Measurements from ENCODE around the gene AQP12A. TPM values are rescaled to one million over a fixed set of nuclear protein-coding genes. Genes with fewer than 3 reads are reported as not detected.
"Not testable (repeated sequence)": the region's sequence is repeated elsewhere in the genome, so short reads cannot be mapped to it uniquely, and the experiment has no call there.

Gene AQP12A
- total RNA-seq, 1 donor from 2014 or later, result not detected

GRCh38 chr2:240686460-240686859 lies 5.2 kb upstream of the AQP12A start:
- no peak overlapping the region for H3K9ac ChIP-seq (ENCODE audit: low read depth in 1 of 3, low read length in 3 of 3)
- H3K36me3 ChIP-seq (ENCODE audit: control insufficient read depth in 3 of 3, insufficient read depth in 3 of 3, low read length in 3 of 3), result no peaks in the 10 kb centered on the region
- H3K27me3 ChIP-seq (ENCODE audit: control insufficient read depth in 3 of 3, insufficient read depth in 3 of 3, low read length in 3 of 3), result peaks cover 0 to 14% (median 0%) of the 10 kb centered on the region in 3 donors
- H3K27ac ChIP-seq (ENCODE audit: low read depth, low read length), result no peak overlapping the region
- peaks cover 0 to 5% (median 4%) of the 10 kb centered on the region in 3 donors for H3K4me1 ChIP-seq (ENCODE audit: control insufficient read depth in 3 of 3, insufficient read depth in 3 of 3, low read length in 3 of 3)
- no peak overlapping the region for H3K4me3 ChIP-seq (ENCODE audit: low read length in 3 of 3)
- no peaks in the 10 kb centered on the region for H3K9me3 ChIP-seq (ENCODE audit: control insufficient read depth in 3 of 3, low read length in 3 of 3)

GRCh38 chr2:240687045-240687740 lies 4.5 kb upstream of the AQP12A start:
- H3K4me3 ChIP-seq (ENCODE audit: low read length in 3 of 3), result no peak overlapping the region
- H3K9me3 ChIP-seq (ENCODE audit: control insufficient read depth in 3 of 3, low read length in 3 of 3), result no peaks in the 10 kb centered on the region
- H3K27me3 ChIP-seq (ENCODE audit: control insufficient read depth in 3 of 3, insufficient read depth in 3 of 3, low read length in 3 of 3), result peaks cover 0 to 14% (median 0%) of the 10 kb centered on the region in 3 donors
- H3K27ac ChIP-seq (ENCODE audit: low read depth, low read length), result no peak overlapping the region
- peaks cover 0 to 5% (median 4%) of the 10 kb centered on the region in 3 donors for H3K4me1 ChIP-seq (ENCODE audit: control insufficient read depth in 3 of 3, insufficient read depth in 3 of 3, low read length in 3 of 3)
- H3K9ac ChIP-seq (ENCODE audit: low read depth in 1 of 3, low read length in 3 of 3), result no peak overlapping the region
- no peaks in the 10 kb centered on the region for H3K36me3 ChIP-seq (ENCODE audit: control insufficient read depth in 3 of 3, insufficient read depth in 3 of 3, low read length in 3 of 3)

GRCh38 chr2:240687741-240688552 lies 3.7 kb upstream of the AQP12A start:
- Histone ChIP-seq H3K9me3 (ENCODE audit: control insufficient read depth in 3 of 3, low read length in 3 of 3) (no peaks in the 10 kb centered on the region), H3K4me1 (ENCODE audit: control insufficient read depth in 3 of 3, insufficient read depth in 3 of 3, low read length in 3 of 3) (peaks cover 0 to 5% (median 4%) of the 10 kb centered on the region in 3 donors), H3K27me3 (ENCODE audit: control insufficient read depth in 3 of 3, insufficient read depth in 3 of 3, low read length in 3 of 3) (peaks cover 0 to 14% (median 0%) of the 10 kb centered on the region in 3 donors), H3K36me3 (ENCODE audit: control insufficient read depth in 3 of 3, insufficient read depth in 3 of 3, low read length in 3 of 3) (no peaks in the 10 kb centered on the region), H3K4me3 (ENCODE audit: low read length in 3 of 3) (no peak overlapping the region), H3K9ac (ENCODE audit: low read depth in 1 of 3, low read length in 3 of 3) (no peak overlapping the region), H3K27ac (ENCODE audit: low read depth, low read length) (no peak overlapping the region)

GRCh38 chr2:240688553-240688919 lies 3.1 kb upstream of the AQP12A start:
- Histone ChIP-seq H3K27ac (ENCODE audit: low read depth, low read length) (no peak overlapping the region), H3K9ac (ENCODE audit: low read depth in 1 of 3, low read length in 3 of 3) (no peak overlapping the region), H3K36me3 (ENCODE audit: control insufficient read depth in 3 of 3, insufficient read depth in 3 of 3, low read length in 3 of 3) (no peaks in the 10 kb centered on the region), H3K4me3 (ENCODE audit: low read length in 3 of 3) (no peak overlapping the region), H3K27me3 (ENCODE audit: control insufficient read depth in 3 of 3, insufficient read depth in 3 of 3, low read length in 3 of 3) (peaks cover 0 to 14% (median 0%) of the 10 kb centered on the region in 3 donors), H3K4me1 (ENCODE audit: control insufficient read depth in 3 of 3, insufficient read depth in 3 of 3, low read length in 3 of 3) (peaks cover 0 to 5% (median 4%) of the 10 kb centered on the region in 3 donors), H3K9me3 (ENCODE audit: control insufficient read depth in 3 of 3, low read length in 3 of 3) (no peaks in the 10 kb centered on the region)

- Histone ChIP-seq H3K27ac (ENCODE audit: low read depth, low read length) (no peak overlapping the region), H3K36me3 (ENCODE audit: control insufficient read depth in 3 of 3, insufficient read depth in 3 of 3, low read length in 3 of 3) (no peaks in the 10 kb centered on the region), H3K4me3 (ENCODE audit: low read length in 3 of 3) (no peak overlapping the region), H3K9ac (ENCODE audit: low read depth in 1 of 3, low read length in 3 of 3) (no peak overlapping the region), H3K27me3 (ENCODE audit: control insufficient read depth in 3 of 3, insufficient read depth in 3 of 3, low read length in 3 of 3) (peaks cover 0 to 11% (median 0%) of the 10 kb centered on the region in 3 donors), H3K9me3 (ENCODE audit: control insufficient read depth in 3 of 3, low read length in 3 of 3) (no peaks in the 10 kb centered on the region), H3K4me1 (ENCODE audit: control insufficient read depth in 3 of 3, insufficient read depth in 3 of 3, low read length in 3 of 3) (peaks cover 0 to 5% (median 4%) of the 10 kb centered on the region in 3 donors)
Measured at GRCh38 chr2:240689975-240690374, 1.7 kb upstream of the AQP12A start.

GRCh38 chr2:240690421-240691074 lies 1.1 kb upstream of the AQP12A start:
- not testable (repeated sequence) for H3K9ac ChIP-seq (ENCODE audit: low read depth in 1 of 3, low read length in 3 of 3); H3K36me3 ChIP-seq (ENCODE audit: control insufficient read depth in 3 of 3, insufficient read depth in 3 of 3, low read length in 3 of 3); H3K9me3 ChIP-seq (ENCODE audit: control insufficient read depth in 3 of 3, low read length in 3 of 3); H3K4me1 ChIP-seq (ENCODE audit: control insufficient read depth in 3 of 3, insufficient read depth in 3 of 3, low read length in 3 of 3); H3K27ac ChIP-seq (ENCODE audit: low read depth, low read length); H3K4me3 ChIP-seq (ENCODE audit: low read length in 3 of 3)
- H3K27me3 ChIP-seq (ENCODE audit: control insufficient read depth in 3 of 3, insufficient read depth in 3 of 3, low read length in 3 of 3), result peaks cover 0 to 11% (median 0%) of the 10 kb centered on the region in 3 donors

- not testable (repeated sequence) for H3K4me1 ChIP-seq (ENCODE audit: control insufficient read depth in 3 of 3, insufficient read depth in 3 of 3, low read length in 3 of 3); H3K27ac ChIP-seq (ENCODE audit: low read depth, low read length); H3K27me3 ChIP-seq (ENCODE audit: control insufficient read depth in 3 of 3, insufficient read depth in 3 of 3, low read length in 3 of 3); H3K9me3 ChIP-seq (ENCODE audit: control insufficient read depth in 3 of 3, low read length in 3 of 3); H3K9ac ChIP-seq (ENCODE audit: low read depth in 1 of 3, low read length in 3 of 3); H3K4me3 ChIP-seq (ENCODE audit: low read length in 3 of 3); H3K36me3 ChIP-seq (ENCODE audit: control insufficient read depth in 3 of 3, insufficient read depth in 3 of 3, low read length in 3 of 3)
Measured at GRCh38 chr2:240691075-240691427, 615 bp upstream of the AQP12A start.

- not testable (repeated sequence) for H3K36me3 ChIP-seq (ENCODE audit: control insufficient read depth in 3 of 3, insufficient read depth in 3 of 3, low read length in 3 of 3); H3K4me1 ChIP-seq (ENCODE audit: control insufficient read depth in 3 of 3, insufficient read depth in 3 of 3, low read length in 3 of 3); H3K4me3 ChIP-seq (ENCODE audit: low read length in 3 of 3)
Measured at GRCh38 chr2:240692583-240693561, 1.2 kb downstream of the AQP12A start.

GRCh38 chr2:240694304-240694703 lies 2.6 kb downstream of the AQP12A start:
- not testable (repeated sequence) for H3K36me3 ChIP-seq (ENCODE audit: control insufficient read depth in 3 of 3, insufficient read depth in 3 of 3, low read length in 3 of 3); H3K27ac ChIP-seq (ENCODE audit: low read depth, low read length); H3K27me3 ChIP-seq (ENCODE audit: control insufficient read depth in 3 of 3, insufficient read depth in 3 of 3, low read length in 3 of 3); H3K4me1 ChIP-seq (ENCODE audit: control insufficient read depth in 3 of 3, insufficient read depth in 3 of 3, low read length in 3 of 3); H3K9ac ChIP-seq (ENCODE audit: low read depth in 1 of 3, low read length in 3 of 3); H3K9me3 ChIP-seq (ENCODE audit: control insufficient read depth in 3 of 3, low read length in 3 of 3); H3K4me3 ChIP-seq (ENCODE audit: low read length in 3 of 3)

More at GRCh38 chr2:240692583-240693561, 1.2 kb downstream of the AQP12A start:
- not testable (repeated sequence) for H3K27me3 ChIP-seq (ENCODE audit: control insufficient read depth in 3 of 3, insufficient read depth in 3 of 3, low read length in 3 of 3); H3K27ac ChIP-seq (ENCODE audit: low read depth, low read length); H3K9ac ChIP-seq (ENCODE audit: low read depth in 1 of 3, low read length in 3 of 3); H3K9me3 ChIP-seq (ENCODE audit: control insufficient read depth in 3 of 3, low read length in 3 of 3)

Data from skeletal muscle tissue (tissue), 4 donors.